Lung microvascular endothelial cell (primary cell): ENCODE data around the gene KIAA0319L. TPM values are rescaled to one million over a fixed set of nuclear protein-coding genes. Genes with fewer than 3 reads are reported as not detected.

Experiments
- DNase-seq, 2 donors: peaks; one replicate each; pipeline versions ENCODE4 v3.0.0 to v3.0.0-alpha.2; 2010; ENCODE audit warnings: low read depth in 2 of 2
- total RNA-seq: library from RNA; depleted of rRNA; stranded (reverse); fragments of >200 nt; gene quantifications from 2 replicates; pipeline ENCODE4 v1.2.1, GENCODE V29; 2014

Gene KIAA0319L
- total RNA-seq, 1 donor from 2014 or later = 31.5 TPM

DNA sequence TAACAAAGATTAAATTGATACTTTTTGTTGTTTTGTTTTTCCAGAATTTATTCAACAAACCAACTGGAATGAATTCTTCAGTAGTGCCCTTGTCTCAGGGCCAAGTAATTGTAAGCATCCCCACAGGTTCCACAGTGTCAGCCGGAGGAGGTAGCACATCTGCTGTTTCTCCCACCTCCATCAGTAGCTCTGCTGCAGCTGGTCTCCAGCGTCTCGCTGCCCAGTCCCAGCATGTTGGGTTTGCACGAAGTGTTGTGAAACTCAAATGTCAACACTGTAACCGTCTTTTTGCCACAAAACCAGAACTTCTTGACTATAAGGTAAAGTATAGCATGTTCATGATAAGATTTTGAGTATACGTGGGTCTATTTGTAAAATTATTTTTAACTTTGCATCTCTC, 170.2 kb downstream of the KIAA0319L start:
- no peak for DNase-seq

DNA sequence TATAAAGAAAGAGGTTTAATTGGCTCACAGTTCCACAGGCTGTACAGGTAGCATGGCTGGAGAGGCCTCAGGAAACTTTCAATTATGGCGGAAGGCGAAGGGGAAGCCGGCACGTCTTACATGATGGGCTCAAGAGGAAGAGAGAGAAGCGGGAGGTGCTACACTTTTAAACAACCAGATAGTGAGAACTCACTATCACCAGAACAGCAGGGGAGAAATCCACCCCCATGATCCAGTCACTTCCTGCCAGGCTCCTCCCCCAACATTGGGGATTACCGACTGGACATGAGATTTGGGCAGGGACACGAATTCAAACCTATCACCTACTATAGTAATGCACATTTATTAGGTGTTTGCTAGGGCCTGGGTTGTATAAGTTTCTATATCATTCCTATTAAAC, 170.9 kb downstream of the KIAA0319L start:
- no peak for DNase-seq

Other genes starting within 250 kb of the KIAA0319L start
- 7.4 and 8.5 TPM in 2 replicates for gene NCDN, start 396 bp upstream of the KIAA0319L start, total RNA-seq
- under 0.01 TPM in 2 replicates for gene TFAP2E, start 15.9 kb upstream of the KIAA0319L start, total RNA-seq
- 13.5 and 17.9 TPM in 2 replicates for gene PSMB2, start 84.1 kb upstream of the KIAA0319L start, total RNA-seq
- gene C1orf216, start 161.5 kb upstream of the KIAA0319L start, total RNA-seq = 12.2 and 17.1 TPM in 2 replicates
- gene CLSPN, start 212.6 kb upstream of the KIAA0319L start, total RNA-seq = 3.0 and 7.6 TPM in 2 replicates